IPS-18c (cell line): Measurements from ENCODE around the gene RNF130.
"Not testable (repeated sequence)": the region's sequence is repeated elsewhere in the genome, so short reads cannot be mapped to it uniquely, and the experiment has no call there.

Source experiments
- H3K4me3 ChIP-seq: 2 replicates; pipeline ENCODE4 v1.7.0; 2013; ENCODE audit warnings: low read depth, mild to moderate bottlenecking, low read length, moderate library complexity; ENCODE audit not compliant: insufficient read depth
- H3K9me3 ChIP-seq: one replicate; pipeline ENCODE4 v1.6.1; 2013; ENCODE audit warnings: mild to moderate bottlenecking, low read length, moderate library complexity; ENCODE audit not compliant: control insufficient read depth, insufficient read depth

RNF130 gene

GRCh38 chr5:179978792-179979191, 92.8 kb downstream of the RNF130 start:
- no peaks in the 10 kb centered on the region for H3K9me3 ChIP-seq
- H3K4me3 ChIP-seq: no peak overlapping the region

- no peak overlapping the region for H3K4me3 ChIP-seq
- H3K9me3 ChIP-seq: no peaks in the 10 kb centered on the region
Measured at GRCh38 chr5:179975713-179976134, 95.8 kb downstream of the RNF130 start.

- no peaks in the 10 kb centered on the region for H3K9me3 ChIP-seq
- no peak overlapping the region for H3K4me3 ChIP-seq
Measured at GRCh38 chr5:179974946-179975712, 96.4 kb downstream of the RNF130 start.

- no peak overlapping the region for H3K4me3 ChIP-seq
- H3K9me3 ChIP-seq: no peaks in the 10 kb centered on the region
Measured at GRCh38 chr5:179974246-179974945, 97.2 kb downstream of the RNF130 start.

- Histone ChIP-seq H3K9me3 (no peaks in the 10 kb centered on the region), H3K4me3 (no peak overlapping the region)
Measured at GRCh38 chr5:179973391-179973790, 98.2 kb downstream of the RNF130 start.

- Histone ChIP-seq H3K4me3 (no peak overlapping the region), H3K9me3 (no peaks in the 10 kb centered on the region)
Measured at GRCh38 chr5:179969110-179969509, 102.4 kb downstream of the RNF130 start.

GRCh38 chr5:179967489-179967888, 104.1 kb downstream of the RNF130 start:
- no peak overlapping the region for H3K4me3 ChIP-seq
- no peaks in the 10 kb centered on the region for H3K9me3 ChIP-seq

- no peak overlapping the region for H3K4me3 ChIP-seq
- no peaks in the 10 kb centered on the region for H3K9me3 ChIP-seq
Measured at GRCh38 chr5:179964015-179964414, 107.5 kb downstream of the RNF130 start.

GRCh38 chr5:179963375-179963774, 108.2 kb downstream of the RNF130 start:
- no peak overlapping the region for H3K4me3 ChIP-seq
- H3K9me3 ChIP-seq: no peaks in the 10 kb centered on the region

GRCh38 chr5:179960204-179960831, 111.2 kb downstream of the RNF130 start:
- Histone ChIP-seq H3K4me3 (no peak overlapping the region), H3K9me3 (no peaks in the 10 kb centered on the region)

GRCh38 chr5:179959641-179960040, 111.9 kb downstream of the RNF130 start:
- Histone ChIP-seq H3K9me3 (no peaks in the 10 kb centered on the region), H3K4me3 (no peak overlapping the region)

- not testable (repeated sequence) for H3K4me3 ChIP-seq, H3K9me3 ChIP-seq
Measured at GRCh38 chr5:179959118-179959517, 112.4 kb downstream of the RNF130 start.

- no peaks in the 10 kb centered on the region for H3K9me3 ChIP-seq
Measured at GRCh38 chr5:179955630-179956029, 115.9 kb downstream of the RNF130 start.

GRCh38 chr5:179955062-179955461, 116.5 kb downstream of the RNF130 start:
- Histone ChIP-seq H3K4me3 (no peak overlapping the region), H3K9me3 (no peaks in the 10 kb centered on the region)

More at GRCh38 chr5:179955630-179956029, 115.9 kb downstream of the RNF130 start:
- H3K4me3 ChIP-seq: no peak overlapping the region

GRCh38 chr5:179954434-179954833, 117.1 kb downstream of the RNF130 start:
- no peaks in the 10 kb centered on the region for H3K9me3 ChIP-seq
- H3K4me3 ChIP-seq: no peak overlapping the region

- Histone ChIP-seq H3K9me3 (no peaks in the 10 kb centered on the region), H3K4me3 (no peak overlapping the region)
Measured at GRCh38 chr5:179953987-179954386, 117.6 kb downstream of the RNF130 start.

GRCh38 chr5:179936976-179937681, 134.4 kb downstream of the RNF130 start:
- Histone ChIP-seq H3K9me3 (no peaks in the 10 kb centered on the region), H3K4me3 (no peak overlapping the region)
